Mucosa of rectum (tissue), 2 donors: ENCODE results near the gene ZNF362.

Experiments used
- H3K27ac ChIP-seq, 2 donors: one replicate each; pipeline ENCODE4 v1.7.0; 2013; ENCODE audit warnings: inconsistent platforms in 2 of 2, low read depth in 2 of 2, low read length in 2 of 2
- H3K27me3 ChIP-seq, 2 donors: one replicate each; pipeline ENCODE4 v1.7.0; 2013; ENCODE audit warnings: low read length in 2 of 2; ENCODE audit not compliant: control insufficient read depth in 2 of 2, insufficient read depth in 2 of 2
- H3K36me3 ChIP-seq, 2 donors: one replicate each; pipeline ENCODE4 v1.7.0; 2013; ENCODE audit warnings: low read length in 2 of 2; ENCODE audit not compliant: control insufficient read depth in 2 of 2, insufficient read depth in 2 of 2
- H3K4me1 ChIP-seq, 2 donors: one replicate each; pipeline ENCODE4 v1.7.0; 2013; ENCODE audit warnings: low read length in 2 of 2, mild to moderate bottlenecking in 1 of 2; ENCODE audit not compliant: control insufficient read depth in 2 of 2, insufficient read depth in 2 of 2
- H3K4me3 ChIP-seq, 2 donors: one replicate each; pipeline ENCODE4 v1.7.0; 2013; ENCODE audit warnings: low read length in 2 of 2
- H3K9ac ChIP-seq, 2 donors: one replicate each; pipeline ENCODE4 v1.7.0; 2013; ENCODE audit warnings: low read length in 2 of 2, low read depth in 1 of 2, mild to moderate bottlenecking in 1 of 2
- H3K9me3 ChIP-seq, 2 donors: one replicate each; pipeline ENCODE4 v1.7.0; 2013; ENCODE audit warnings: low read length in 2 of 2; ENCODE audit not compliant: control insufficient read depth in 2 of 2
- donor health status: healthy.
- donor health status: Normal muscosa, but diverticular disease.

Gene ZNF362

GRCh38 chr1:33331444-33332356, 75.4 kb downstream of the ZNF362 start:
- no peak overlapping the region for H3K4me3 ChIP-seq
- no peak overlapping the region for H3K9ac ChIP-seq
- H3K27me3 ChIP-seq, result no peaks in the 10 kb centered on the region
- H3K4me1 ChIP-seq, result peaks cover 7 to 8% of the 10 kb centered on the region in 2 donors
- peaks cover 72 to 73% of the 10 kb centered on the region in 2 donors for H3K36me3 ChIP-seq
- no peak overlapping the region for H3K27ac ChIP-seq
- H3K9me3 ChIP-seq, result no peaks in the 10 kb centered on the region

GRCh38 chr1:33332357-33332789, 76.1 kb downstream of the ZNF362 start:
- Histone ChIP-seq H3K4me3 (no peak overlapping the region), H3K9ac (no peak overlapping the region), H3K36me3 (peaks cover 65 to 67% of the 10 kb centered on the region in 2 donors), H3K27me3 (no peaks in the 10 kb centered on the region), H3K27ac (no peak overlapping the region), H3K4me1 (peaks cover 7 to 9% of the 10 kb centered on the region in 2 donors), H3K9me3 (no peaks in the 10 kb centered on the region)

GRCh38 chr1:33332881-33333280, 76.6 kb downstream of the ZNF362 start:
- no peak overlapping the region for H3K9ac ChIP-seq
- H3K9me3 ChIP-seq, result no peaks in the 10 kb centered on the region
- H3K27me3 ChIP-seq, result no peaks in the 10 kb centered on the region
- no peak overlapping the region for H3K4me3 ChIP-seq
- peaks cover 7 to 12% of the 10 kb centered on the region in 2 donors for H3K4me1 ChIP-seq
- peaks cover 60 to 62% of the 10 kb centered on the region in 2 donors for H3K36me3 ChIP-seq
- no peak overlapping the region for H3K27ac ChIP-seq

- Histone ChIP-seq H3K4me1 (peaks cover 17 to 18% of the 10 kb centered on the region in 2 donors), H3K27ac (peak overlapping the region; percentile 2 to 12), H3K4me3 (no peak overlapping the region), H3K36me3 (peaks cover 48 to 51% of the 10 kb centered on the region in 2 donors), H3K9me3 (no peaks in the 10 kb centered on the region), H3K27me3 (no peaks in the 10 kb centered on the region), H3K9ac (no peak overlapping the region)
Measured at GRCh38 chr1:33334081-33334552, 77.8 kb downstream of the ZNF362 start.

GRCh38 chr1:33335020-33335419, 78.7 kb downstream of the ZNF362 start:
- Histone ChIP-seq H3K36me3 (peaks cover 39 to 42% of the 10 kb centered on the region in 2 donors), H3K4me3 (no peak overlapping the region), H3K27ac (peak overlapping the region in 1 of 2 donors; percentile 2), H3K27me3 (no peaks in the 10 kb centered on the region), H3K4me1 (peaks cover 20 to 28% of the 10 kb centered on the region in 2 donors), H3K9ac (no peak overlapping the region), H3K9me3 (no peaks in the 10 kb centered on the region)

GRCh38 chr1:33336580-33336979, 80.3 kb downstream of the ZNF362 start:
- H3K4me1 ChIP-seq, result peaks cover 33 to 42% of the 10 kb centered on the region in 2 donors
- no peak overlapping the region for H3K27ac ChIP-seq

GRCh38 chr1:33337441-33337840, 81.1 kb downstream of the ZNF362 start:
- Histone ChIP-seq H3K27ac (no peak overlapping the region), H3K36me3 (peaks cover 18 to 19% of the 10 kb centered on the region in 2 donors), H3K9ac (no peak overlapping the region), H3K27me3 (no peaks in the 10 kb centered on the region), H3K4me3 (no peak overlapping the region), H3K9me3 (no peaks in the 10 kb centered on the region), H3K4me1 (peaks cover 42 to 50% of the 10 kb centered on the region in 2 donors)

More at GRCh38 chr1:33336580-33336979, 80.3 kb downstream of the ZNF362 start:
- Histone ChIP-seq H3K4me3 (no peak overlapping the region), H3K9me3 (no peaks in the 10 kb centered on the region), H3K27me3 (no peaks in the 10 kb centered on the region), H3K36me3 (peaks cover 26 to 27% of the 10 kb centered on the region in 2 donors), H3K9ac (no peak overlapping the region)

GRCh38 chr1:33338048-33338439, 81.8 kb downstream of the ZNF362 start:
- Histone ChIP-seq H3K9me3 (no peaks in the 10 kb centered on the region), H3K36me3 (peaks cover 12 to 13% of the 10 kb centered on the region in 2 donors), H3K27ac (peak overlapping the region; percentile 24 to 25), H3K9ac (no peak overlapping the region), H3K4me1 (peaks cover 48 to 56% of the 10 kb centered on the region in 2 donors), H3K4me3 (no peak overlapping the region), H3K27me3 (no peaks in the 10 kb centered on the region)

GRCh38 chr1:33338440-33339211, 82.3 kb downstream of the ZNF362 start:
- no peak overlapping the region for H3K4me3 ChIP-seq
- H3K36me3 ChIP-seq, result peaks cover 8 to 9% of the 10 kb centered on the region in 2 donors
- peaks cover 48 to 57% of the 10 kb centered on the region in 2 donors for H3K4me1 ChIP-seq
- no peaks in the 10 kb centered on the region for H3K9me3 ChIP-seq
- peak overlapping the region in 1 of 2 donors; percentile 36 for H3K9ac ChIP-seq
- peak overlapping the region; percentile 25 to 67 for H3K27ac ChIP-seq
- no peaks in the 10 kb centered on the region for H3K27me3 ChIP-seq
